Endometrial microvascular endothelial cells (primary cell): Measurements from ENCODE around the gene TBX3. TPM values are rescaled to one million over a fixed set of nuclear protein-coding genes. Genes with fewer than 3 reads are reported as not detected.

Experiments used
- in situ Hi-C: cut with HindIII; loops from 2 replicates; pipeline ENCODE4 v1.10.0; 2017; ENCODE audit warnings: low sequenced_read_pairs, low pct_unique_long_range_greater_than_20kb; ENCODE audit errors: inconsistent ontology term
- total RNA-seq: library from RNA; depleted of rRNA; stranded (reverse); fragments of >200 nt; gene quantifications from one replicate; pipeline ENCODE4 v1.2.3, GENCODE V29; 2015; ENCODE audit errors: inconsistent ontology term

Gene TBX3
- total RNA-seq, 1 donor from 2014 or later: 14.8 TPM

DNA sequence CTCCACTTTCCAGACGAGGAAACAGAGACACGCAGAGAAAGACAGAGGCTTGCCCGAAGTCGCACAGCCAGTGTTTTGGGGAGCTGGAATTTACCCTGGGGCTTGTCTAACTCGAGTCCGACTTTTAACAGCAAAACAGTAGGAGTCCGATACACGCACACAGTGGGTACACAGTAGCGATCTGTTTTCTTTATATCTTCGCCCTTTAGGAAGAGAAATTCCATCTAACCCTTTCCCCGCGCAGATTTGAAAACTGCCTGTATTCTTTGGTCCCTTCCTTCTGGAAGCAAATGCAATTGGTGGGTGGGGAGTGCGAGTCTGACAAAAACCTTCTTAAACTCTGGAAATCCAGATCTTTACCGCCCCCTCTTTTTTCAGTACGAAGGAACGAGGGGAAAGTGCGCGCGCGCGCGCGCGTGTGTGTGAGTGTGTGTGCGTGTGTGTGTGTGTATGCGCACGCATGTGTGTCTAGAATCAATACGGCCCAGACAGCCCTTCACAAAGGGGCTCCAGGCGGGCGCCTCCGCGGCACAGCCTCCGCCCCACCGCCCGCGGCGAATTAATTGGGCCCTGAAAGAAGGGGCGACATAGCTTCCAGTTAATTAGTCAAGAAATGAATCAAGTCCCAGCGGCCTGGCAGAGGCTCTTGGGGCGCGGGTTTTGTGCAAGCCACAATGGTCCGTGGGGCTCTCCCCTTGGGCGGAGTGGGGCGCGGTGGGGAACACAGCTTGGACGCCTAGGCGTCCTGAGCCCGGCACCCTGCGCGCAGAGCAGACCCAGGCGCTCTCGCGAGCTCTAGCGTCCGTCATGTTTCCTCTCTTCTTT is 14.0 kb upstream of the TBX3 start:
- in situ Hi-C loops: no loop called here

DNA sequence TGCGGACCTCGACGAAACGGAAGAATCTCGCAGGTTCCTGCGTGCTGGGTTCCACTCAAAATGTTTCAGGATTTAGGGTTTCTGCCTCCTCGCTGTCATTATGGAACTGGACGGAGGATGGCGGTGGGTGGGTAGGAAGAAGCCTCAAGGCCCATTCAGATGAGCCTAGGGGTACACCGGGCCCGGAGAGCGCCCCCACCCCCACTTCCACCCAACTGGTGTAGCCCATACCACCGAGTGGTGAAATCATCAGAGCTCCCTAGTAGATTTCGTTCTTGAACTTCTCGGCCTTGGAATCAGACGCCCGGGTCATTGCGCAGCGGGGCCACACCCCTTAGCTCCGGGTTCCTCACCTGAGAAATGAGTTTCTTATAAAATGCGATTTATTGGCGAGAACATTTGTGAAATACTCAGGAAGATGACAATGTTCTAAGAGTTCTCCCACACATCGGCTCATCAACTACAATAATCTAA is 13.3 kb upstream of the TBX3 start:
- in situ Hi-C loops: no loop called here

DNA sequence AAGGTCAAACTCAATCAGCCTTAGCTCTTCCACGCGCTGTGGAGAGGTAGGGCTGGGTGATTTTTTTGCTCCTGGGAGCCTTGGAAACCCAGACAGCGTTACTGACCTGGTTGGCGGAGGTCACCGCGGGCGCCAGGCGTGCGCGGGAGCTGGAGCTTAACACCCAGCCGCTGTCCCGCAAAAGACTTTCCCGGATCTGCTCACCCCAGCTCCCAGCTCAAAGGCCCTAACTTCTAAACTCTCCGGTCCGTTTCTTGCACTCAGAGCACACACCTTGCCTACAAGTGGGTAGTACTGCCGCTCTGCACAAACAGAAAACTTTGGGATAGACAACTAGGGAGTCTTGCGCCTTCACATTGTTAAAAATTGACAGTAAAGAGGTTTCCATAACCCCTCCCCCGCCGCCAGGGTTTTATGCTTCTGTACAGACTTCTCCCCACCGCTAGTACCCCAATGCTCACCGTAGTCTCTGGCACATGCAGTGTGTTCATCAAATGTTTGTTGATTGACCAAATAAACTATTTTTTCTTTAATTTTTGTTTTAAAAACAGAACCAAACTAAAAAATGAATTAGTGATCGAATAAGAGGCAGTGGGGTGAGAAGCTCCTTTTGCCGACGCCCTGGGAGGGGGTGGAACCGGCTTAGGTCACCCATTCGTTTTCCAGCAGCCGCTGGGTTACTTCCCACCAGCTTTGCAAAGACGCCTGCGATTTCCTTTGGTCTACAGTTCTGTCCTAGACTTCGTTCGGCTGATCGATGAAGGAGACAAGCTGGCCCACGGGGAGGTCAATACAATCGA is 12.7 kb upstream of the TBX3 start:
- in situ Hi-C loops: no loop called here

DNA sequence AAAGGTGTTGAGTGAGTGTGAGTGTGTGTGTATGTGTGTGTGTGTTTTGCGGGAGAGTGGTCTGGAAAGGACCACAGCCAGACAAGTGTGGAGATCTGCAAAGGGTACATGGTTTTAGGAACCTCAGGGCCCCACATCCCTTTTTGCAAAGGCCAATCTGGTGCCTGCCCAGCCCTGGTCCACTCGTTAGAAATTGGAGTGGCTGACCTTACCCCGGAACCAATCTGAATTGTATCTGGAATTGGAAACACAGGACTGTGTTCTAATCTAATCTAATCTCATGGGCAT is 11.3 kb upstream of the TBX3 start:
- in situ Hi-C loops: no loop called here

DNA sequence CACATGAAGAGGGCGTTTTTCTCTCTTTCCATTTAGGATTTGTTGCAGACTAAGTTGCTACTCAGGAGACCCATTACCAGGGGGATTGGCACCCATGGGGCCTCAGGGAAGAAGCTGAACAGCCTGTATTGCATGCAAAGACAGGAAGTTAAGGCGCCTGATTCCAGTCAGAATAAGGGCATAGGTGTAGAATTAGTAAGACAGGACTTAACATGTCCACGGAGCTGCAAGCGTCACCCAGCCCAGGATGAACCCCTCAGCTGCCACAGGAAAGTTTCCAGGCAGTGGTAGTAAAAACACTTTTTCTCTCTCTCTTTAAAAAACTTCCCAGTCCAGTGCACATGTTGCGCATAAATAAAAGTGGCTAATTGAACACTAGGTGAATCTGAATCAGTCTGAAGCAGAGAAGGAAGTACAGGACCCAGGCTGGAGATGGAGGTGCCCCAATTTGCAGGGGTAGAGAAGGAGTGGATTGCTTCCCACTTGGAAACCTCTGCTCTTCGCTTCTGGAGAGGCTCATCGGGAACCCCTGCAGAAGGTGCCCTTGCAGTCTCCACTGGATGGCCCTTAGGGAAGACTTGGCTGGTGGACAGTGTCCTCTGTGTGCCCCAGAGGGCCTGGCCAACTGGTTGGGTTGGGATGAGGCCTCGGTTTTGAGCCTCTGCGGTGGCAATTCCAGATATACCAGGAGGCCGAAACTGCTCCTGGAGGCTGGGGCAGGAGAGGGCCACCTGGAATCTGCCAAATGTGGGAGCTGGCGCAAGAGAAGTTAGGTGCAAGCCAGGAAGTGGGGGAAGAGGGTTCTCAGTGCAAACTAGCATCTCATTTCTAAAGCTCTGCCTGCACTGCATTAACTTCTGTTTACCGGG is 10.7 kb upstream of the TBX3 start:
- in situ Hi-C loops: no loop called here

DNA sequence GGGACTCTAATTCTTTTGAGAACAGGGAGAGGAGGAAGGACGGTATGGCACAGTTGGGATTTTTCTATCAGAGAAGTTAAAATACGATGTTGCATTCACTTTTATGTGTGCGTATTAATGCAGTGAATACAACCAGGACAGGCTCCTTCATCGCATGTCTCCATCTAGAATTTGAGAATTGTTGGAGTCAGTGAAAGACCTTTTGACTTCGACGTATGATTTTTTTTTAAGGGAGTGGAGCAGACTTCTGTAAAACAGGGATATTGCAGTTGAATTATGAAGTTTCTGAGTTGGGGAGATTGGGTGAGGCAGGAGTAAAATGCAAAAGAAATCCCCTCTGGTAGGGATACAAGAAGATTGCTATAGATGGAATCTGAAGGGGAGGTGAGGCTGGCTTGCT is 9.6 kb upstream of the TBX3 start:
- in situ Hi-C loops: no loop called here

DNA sequence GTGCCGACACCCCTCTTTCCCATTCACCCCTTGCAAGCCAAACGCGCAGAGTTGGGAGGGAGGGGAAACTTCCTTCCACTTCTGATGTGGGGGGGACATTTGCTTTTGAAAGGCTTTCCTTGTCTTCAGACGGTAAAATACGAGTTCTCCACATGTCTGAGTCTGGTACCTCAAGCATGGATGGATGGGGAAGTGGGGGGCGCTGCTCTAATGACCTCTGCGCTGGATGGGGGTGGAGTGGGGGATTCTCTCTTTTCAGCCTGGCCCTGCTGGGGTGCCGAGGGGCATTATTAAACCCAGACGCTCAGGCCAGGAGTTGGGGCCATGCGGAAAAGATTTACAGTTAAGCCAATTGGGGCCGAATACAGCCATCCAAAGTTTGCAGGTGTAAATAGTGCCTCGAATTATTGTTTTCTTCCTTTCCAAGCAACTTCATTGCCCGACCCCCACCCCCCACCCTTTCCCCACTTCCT is 9.1 kb upstream of the TBX3 start:
- in situ Hi-C loops: no loop called here

DNA sequence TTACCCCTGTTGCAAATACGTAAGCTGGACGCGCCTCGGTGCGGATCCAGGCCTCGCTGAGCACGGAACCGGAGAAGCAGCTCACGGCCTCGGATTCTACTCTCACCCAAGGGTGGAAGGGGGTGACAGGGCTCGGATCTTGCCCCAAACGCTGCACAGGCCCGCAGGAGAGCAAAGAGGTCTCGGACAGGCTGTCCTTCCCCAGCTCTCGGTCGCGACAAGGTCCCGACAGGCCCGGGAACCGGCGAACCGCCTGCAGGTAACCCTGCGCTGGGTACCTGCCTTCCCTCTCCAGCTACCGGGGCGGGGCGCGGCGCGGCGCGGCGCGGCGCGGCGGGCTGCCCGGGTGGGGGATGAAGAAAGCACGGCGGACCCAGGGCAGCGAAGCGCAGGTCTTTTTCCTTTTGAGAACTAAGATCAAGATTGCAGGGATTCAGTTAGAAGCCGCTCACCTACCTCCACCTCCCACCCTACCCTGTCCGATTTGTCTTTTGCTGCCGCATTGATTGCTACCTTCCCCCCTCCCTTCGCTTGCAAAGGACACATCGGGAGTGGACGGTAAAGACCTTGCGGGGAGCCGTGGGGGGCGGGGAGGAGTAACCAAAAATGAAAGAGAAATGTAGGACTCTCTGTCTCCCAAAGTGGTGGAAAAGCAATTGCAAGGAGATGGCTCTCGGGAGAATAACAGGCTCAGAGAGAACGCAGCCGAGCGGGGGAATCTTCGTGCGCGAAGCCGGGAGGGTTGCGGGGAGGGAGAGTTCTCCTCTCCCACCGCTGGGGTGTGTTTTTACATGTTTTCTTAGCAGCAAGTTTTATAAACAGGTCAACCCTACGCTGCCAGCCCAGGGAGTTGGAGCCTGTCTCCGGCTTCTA is 8.4 kb upstream of the TBX3 start:
- in situ Hi-C loops: no loop called here

DNA sequence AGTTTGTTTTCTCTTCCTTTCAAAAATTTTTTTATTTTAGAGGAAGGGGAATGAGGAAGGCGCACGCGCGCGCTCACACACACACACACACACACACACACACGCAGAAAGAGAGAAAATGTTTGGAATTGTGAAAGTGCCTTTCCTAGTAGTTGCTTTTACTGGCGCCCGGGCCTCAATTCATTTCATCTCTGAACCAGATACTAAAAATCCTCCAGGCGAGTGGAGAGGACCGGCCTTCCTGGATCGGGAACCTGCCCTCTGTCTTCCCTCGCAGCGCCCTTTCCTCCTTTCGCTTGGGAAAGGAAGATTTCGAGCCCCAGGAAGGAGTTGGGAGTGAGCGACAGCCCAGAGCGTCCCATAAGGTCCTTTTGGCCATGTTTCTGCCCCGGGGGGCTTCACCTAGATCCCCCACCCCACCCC is 7.8 kb upstream of the TBX3 start:
- in situ Hi-C loops: no loop called here

DNA sequence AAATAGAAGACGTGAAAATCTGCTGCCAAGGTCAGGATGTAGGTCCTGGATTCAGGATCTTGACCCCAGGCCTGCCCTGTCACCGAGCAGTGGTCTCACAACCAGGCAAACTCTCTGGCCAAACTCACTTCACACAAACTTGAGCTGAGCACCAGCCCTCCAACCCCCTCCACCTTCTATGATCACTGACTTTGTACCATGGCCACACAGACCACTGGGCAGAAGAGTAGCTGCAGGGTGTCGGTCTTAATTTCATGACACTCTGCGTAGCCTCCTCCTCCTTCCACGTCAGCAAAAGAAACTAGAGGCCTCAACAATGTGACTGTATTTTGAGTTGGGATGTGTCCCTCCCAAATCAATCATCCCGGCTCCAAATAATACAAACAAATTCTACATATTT is 7.2 kb upstream of the TBX3 start:
- in situ Hi-C loops: no loop called here

DNA sequence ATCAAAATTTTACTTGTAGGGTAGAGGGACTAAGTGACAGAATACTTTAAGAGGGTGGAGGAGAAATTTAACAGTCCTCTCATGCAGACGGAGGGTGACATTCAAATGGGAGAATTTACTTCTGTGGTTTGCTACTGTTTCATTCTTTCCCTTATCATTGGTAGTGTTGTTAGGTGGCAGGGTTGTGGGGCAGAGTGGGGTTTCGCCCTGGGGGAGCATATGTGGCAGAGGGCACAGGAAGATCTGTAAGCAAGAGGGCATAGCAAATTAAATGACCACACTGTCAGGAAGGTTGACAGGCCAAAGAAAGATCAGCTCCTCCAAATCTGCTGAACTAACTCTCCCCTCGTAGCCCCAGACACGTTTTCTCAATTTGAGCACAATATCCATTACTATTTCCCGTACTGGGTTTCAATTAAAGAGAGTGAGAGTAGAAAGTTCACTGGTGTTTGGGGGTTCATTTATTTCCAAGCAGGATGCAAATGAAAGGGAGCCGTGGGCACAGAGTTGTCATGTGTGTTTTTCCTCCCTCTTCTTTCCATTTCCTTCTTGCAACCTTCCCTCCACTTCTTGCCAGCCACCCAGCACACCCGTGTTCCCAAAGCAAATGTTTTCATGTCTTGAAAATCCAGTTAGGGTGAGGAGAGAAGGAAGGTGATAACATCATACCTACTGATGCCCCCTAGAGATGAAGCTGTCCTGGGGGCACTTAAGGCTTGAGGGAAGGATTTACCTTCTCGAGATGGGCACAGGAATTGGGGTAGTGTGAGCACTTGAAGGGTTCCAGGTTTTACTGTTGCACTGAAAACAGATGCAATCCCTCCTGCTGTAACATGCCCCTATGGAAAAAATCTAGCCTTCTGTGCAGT is 6.5 kb upstream of the TBX3 start:
- in situ Hi-C loops: no loop called here

DNA sequence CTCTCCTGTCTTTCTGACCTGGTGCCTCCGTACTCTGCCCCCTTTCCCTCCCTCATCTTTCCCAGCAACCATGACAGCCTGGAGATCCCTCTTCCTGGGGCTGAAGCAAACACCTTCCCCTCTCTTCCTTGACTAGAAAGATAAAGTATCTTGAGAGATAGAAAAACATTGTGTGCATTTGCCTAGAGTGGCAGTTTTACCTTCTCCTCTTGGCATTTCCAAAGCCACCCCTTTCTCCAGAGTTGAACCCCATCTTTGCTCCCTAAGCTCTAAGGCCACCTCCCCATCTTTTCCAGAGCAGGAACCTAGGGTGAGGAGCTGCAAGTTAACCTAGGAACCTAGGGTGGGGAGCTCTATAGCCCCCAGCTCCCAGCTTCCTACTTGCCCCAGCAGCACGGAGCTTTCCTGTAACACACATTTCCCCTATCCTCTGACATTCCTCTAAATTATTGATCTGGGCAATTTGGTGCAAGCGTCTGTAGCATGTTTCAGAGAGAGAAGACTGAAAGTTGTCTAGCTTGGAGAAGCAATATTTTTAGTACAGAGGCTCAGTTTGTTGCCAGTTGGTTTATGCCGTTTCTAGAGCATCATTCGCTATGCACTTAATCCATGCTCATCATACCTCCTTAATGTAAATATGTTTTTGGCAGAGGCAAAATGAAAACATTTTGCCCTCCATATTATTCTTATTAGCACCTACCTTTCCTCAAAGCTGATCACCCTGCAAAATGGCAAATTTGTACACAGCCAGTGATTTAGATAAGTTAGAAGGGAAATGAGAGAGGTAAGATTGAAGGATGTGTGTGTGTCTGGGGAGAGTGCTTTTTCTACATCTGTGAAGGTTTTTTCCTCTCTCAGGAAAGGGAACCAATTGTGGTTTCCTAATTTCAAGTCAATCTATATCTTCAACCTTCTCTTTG is 5.4 kb upstream of the TBX3 start:
- in situ Hi-C loops: no loop called here

DNA sequence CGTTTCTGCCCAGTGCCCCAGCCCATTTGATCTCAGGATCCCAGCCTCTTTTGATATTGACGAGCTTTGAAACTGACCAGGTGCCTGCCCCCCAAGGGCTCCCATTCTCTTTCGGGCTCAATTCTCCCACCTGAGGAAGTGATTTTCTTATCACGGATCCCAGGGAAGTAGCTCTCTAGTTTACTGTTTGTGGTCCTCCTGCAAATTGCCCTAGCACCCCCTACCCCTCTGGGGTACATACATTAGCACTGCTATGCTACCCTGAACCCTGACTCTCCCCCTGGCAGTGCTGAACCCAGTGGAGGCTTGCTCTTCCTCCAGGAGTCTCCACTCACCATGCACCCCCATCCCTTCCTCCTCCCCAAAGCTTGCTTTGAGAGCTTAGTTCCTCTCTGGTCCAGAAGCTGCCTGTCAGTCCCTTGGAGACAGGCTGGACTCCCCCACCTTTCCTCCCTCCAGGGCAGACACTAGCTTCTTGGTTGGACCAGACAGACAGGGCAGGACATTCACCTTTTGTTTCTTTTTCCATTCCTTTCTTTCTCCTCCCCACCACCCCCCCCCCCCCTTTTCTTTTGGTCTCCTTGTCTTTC is 4.4 kb upstream of the TBX3 start:
- in situ Hi-C loops: no loop called here

DNA sequence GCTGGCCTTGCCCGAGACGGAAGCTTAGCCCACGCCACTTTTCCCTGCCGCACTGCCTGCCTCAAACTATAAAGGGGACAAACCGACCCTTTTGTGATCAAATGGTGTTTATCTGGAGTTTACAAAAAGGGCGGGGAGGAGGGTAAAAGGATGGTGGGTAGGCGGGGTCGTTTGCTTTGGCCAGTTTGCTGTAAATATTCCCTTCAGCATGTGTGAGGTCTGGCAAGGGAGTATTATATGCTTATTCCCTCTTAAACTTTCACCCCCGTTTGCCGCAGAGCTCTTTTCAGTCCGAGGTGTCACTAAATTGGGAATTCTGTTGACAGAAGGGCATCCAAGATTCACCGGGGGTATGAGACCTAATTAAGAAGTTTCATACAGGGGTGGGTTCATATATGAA is 3.8 kb upstream of the TBX3 start:
- in situ Hi-C loops: no loop called here

DNA sequence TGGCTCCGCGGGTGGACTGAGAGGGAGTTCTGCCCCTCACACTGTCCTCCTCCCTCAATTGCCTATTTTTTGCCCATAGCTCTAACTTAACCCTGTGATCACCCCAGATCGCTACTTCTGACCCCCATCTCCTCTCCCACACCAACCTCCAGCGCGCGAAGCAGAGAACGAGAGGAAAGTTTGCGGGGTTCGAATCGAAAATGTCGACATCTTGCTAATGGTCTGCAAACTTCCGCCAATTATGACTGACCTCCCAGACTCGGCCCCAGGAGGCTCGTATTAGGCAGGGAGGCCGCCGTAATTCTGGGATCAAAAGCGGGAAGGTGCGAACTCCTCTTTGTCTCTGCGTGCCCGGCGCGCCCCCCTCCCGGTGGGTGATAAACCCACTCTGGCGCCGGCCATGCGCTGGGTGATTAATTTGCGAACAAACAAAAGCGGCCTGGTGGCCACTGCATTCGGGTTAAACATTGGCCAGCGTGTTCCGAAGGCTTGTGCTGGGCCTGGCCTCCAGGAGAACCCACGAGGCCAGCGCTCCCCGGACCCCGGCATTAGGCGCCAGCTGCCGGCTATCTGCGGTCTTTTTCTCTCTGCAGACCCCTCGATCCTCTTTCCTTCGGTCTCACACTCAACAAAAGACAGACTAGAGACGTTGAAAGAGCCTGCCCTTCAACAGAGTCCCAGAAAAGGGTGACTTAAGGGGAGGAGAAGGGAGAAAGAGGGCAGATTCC is 3.0 kb upstream of the TBX3 start:
- in situ Hi-C loops: no loop called here

DNA sequence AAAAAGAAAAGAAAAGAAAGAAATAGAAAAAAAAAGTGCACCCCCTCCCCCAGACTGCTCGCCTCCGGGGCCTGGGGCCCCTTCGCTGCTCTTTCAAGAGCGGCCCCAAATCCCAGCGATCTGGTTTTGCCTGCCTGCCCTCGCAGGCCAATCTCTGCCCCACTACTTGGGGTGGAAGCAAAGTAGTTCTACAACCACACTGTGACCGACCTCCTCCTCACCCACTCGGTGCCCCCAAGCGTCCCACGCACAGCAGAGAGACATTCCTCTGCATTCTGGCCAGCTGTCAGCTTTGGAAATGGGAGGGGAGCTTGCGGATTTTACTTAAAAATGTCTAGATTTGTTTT is 2.4 kb upstream of the TBX3 start:
- in situ Hi-C loops: no loop called here
